Measurements from ENCODE around the gene RHOA.

The RHOA gene

GRCh38 chr3:49411968-49412631, at the start of gene RHOA, which contains the start of gene TCTA:
Gene RHOA (minus strand): TSS chr3:49411976. CDS start chr3:49375589, 36,387 bp downstream.
Gene TCTA (plus strand): TSS chr3:49412423. CDS start chr3:49412427, 4 bp downstream.
- peak; percentile 99 for DNase-seq

GRCh38 chr3:49460956-49461355, 49.2 kb upstream of the RHOA start:
- no peak for DNase-seq

- DNase-seq: no peak
Observed at GRCh38 chr3:49460188-49460890, 48.6 kb upstream of the RHOA start.

DNA sequence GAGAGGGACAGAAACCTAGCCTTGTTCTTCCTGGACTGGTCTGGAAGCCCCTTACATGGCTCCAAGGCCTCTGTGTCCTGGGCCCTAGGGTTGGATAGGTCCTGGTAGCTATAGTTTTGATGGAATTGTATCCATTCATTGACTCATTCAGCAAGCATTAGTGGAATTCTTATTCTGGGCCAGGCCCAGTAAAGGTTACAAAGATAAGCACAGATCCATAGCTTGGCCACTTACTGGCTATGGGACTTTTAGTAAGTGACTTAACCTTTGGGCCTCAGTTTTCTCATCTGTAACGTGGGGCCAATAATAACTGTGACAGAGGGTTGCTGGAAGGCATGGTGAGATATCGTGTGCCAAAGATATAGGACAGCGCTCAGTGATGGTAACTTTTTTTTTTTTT, 44.7 kb upstream of the RHOA start:
- no peak for DNase-seq

- DNase-seq: no peak
Observed at GRCh38 chr3:49454898-49455681, 43.3 kb upstream of the RHOA start.

DNA sequence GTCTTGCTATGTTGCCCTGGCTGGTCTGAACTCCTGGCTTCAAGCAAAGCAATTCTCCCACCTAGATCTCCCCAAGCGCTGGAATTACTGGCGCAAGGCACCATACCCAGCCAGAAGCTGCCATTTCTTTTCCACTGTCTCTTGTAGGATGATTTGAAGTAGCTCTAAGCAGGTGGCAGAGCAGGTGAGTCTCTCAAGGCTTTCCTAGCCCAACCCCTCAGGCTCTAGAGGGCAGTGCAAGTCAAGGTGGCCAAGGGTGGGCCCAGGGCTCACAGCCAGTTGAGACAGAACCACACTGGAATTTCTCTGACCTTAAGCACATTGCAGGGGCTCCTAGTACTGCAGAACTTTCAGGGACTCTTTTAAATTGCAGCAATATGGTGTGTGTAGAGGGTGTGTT, 42.7 kb upstream of the RHOA start:
- no peak for DNase-seq

DNA sequence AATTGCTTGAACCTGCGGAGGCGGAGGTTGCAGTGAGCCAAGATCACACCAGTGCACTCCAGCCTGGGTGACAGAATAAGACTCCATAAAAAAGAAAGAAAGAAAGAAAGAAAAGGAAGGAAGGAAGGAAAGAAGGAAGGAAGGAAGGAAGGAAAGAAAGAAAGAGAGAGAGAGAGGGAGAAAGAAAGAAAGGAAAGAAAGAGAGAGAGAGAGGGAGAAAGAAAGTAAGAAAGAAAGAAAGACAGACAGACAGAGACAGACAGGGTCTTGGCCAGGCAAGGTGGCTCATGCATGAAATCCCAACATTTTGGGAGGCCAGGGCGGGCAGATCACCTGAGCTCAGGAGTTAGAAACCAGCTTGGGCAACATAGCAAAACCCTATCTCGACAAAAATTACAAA, 41.8 kb upstream of the RHOA start:
- DNase-seq: no peak

GRCh38 chr3:49445391-49445790, 33.6 kb upstream of the RHOA start:
- no peak for DNase-seq

GRCh38 chr3:49434731-49435130, 23.0 kb upstream of the RHOA start:
- DNase-seq: no peak

GRCh38 chr3:49428752-49429080, 16.9 kb upstream of the RHOA start:
- DNase-seq: no peak

DNA sequence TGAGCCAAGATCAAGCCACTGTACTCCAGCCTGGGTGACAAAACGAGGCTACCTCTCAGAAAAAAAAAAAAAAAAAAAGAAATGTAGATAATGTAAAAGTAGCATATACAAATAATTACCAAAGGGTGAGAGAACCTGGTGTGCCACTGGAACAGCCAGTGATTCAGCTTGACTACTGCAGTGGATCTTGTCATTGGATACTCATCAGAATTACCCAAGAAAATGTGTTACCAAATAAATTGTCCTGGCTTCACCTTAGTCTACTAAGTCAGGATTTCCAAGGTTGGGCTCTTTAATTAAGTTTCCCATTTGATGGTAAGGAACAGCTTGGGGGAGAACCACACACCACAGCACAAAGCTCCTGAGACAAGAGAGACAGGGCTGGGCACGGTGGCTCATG, 15.8 kb upstream of the RHOA start:
- no peak for DNase-seq

DNA sequence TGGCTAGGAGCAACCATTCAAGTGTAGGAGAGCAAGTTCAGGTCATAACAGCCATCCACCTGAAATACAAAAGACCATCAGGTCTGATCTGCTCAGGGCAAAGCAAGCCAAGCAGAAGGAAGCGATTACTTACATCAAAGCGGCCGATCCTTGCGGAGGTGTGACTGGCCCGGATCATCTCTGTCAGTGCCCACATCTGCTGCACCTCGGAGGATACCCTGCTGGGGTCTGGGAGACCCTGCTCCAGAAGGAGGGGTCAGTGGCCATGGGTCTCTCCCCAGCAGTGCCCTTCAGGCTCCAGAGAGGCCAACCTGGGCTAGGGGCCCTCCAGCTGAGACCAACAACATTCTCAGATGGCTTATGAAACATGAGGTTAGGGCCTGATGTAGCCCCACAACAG, 13.0 kb upstream of the RHOA start:
- no peak for DNase-seq

DNA sequence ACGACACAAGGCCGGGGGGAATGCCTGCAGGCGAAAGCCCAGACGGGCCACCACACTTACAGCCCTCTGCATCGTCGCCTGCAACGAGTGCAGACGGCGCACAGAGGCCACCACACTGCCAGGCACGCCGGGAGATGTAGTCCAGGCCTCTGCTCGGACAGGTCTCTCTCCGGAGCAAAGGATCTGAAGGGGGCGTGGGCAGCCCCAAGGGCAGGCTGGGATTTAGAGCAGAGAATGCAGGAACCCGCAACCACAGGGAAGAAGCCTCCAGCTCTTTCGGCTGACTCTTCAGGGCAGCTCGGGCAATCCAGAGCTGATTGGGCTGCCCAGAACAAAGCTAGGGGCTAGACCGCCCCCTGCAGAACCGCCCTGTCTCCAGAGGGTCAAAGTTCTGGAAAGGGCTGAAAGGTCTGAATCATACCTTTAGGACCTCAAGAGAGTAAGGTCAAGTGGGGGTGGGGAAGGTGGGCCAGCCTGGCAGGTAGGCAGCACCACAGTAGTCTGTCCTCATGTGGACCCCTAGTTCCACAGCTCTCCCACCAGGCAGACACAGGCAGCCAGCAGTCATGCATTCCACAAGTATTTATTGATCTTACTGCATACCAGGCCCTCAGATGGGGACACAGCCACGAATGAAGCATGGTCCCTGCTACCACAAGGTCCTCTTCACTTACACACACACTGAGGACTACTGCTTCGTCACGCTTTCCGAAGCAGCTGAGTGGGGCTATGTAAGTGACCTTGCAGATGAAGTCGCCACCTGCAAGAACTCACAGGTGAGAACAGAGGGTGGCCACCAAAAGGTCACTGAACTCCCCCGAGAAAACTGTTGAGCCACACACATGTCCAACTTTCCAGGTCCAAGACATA, 10.8 kb upstream of the RHOA start, which contains the start of gene AMT:
TSS of gene AMT (minus strand) at position 95 of the 870 bp plus-strand sequence. CDS start at position 72, 23 bp downstream.
- DNase-seq: no peak

- DNase-seq: no peak
Observed at GRCh38 chr3:49421890-49422378, 10.2 kb upstream of the RHOA start.

- DNase-seq: no peak
Observed at GRCh38 chr3:49417516-49418120, 5.8 kb upstream of the RHOA start.

GRCh38 chr3:49416867-49417266, 5.1 kb upstream of the RHOA start:
- DNase-seq: no peak

- DNase-seq: no peak
Observed at GRCh38 chr3:49415931-49416601, 4.3 kb upstream of the RHOA start.

DNA sequence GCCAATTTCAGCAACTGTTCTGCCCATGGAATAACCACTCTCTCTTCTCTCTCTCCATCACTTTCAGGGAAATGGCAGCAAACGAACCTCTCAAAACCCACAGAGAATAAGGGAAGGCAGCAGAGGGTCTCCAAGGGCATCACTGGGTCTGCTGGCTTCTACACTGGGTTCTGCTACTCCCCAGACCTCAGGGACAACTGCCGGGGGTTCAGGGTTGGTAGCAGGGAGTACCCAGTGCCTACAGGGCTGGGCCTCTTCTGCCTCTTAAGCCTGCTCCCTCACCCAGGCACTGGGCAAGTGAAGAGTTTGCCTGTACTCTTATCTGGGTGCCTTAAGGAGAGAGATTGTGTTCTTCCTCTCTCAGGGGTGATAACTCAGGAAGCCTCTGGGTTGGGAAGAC, 3.0 kb upstream of the RHOA start:
- DNase-seq: no peak

- DNase-seq: no peak
Observed at GRCh38 chr3:49413338-49413734, 1.6 kb upstream of the RHOA start.

- DNase-seq: no peak
Observed at GRCh38 chr3:49412632-49413337, 1.0 kb upstream of the RHOA start.

GRCh38 chr3:49411535-49411967, 225 bp downstream of the RHOA start:
- DNase-seq: no peak
